ENCODE data around the gene RTTN. TPM values are rescaled to one million over a fixed set of nuclear protein-coding genes. Genes with fewer than 3 reads are reported as not detected.

The RTTN gene
- total and polyA plus RNA-seq, 10 of the 15 experiments (the other 5 are each of a cell fraction or from before 2014, with no cell fraction given): 9.4 to 36.6 (median 15.7) TPM

- TF ChIP-seq ZBTB4 (CRISPR knock-in tag; IDR thresholded peaks at IDR 0.05): no peak
- no peak for TF ChIP-seq TCF7 (IDR thresholded peaks at IDR 0.05; ENCODE audit: borderline replicate concordance)
- TF ChIP-seq NBN (IDR thresholded peaks at IDR 0.05): no peak
- TF ChIP-seq EP300 (IDR thresholded peaks at IDR 0.05; ENCODE audit: borderline replicate concordance in 1 of 2, control insufficient read depth in 1 of 2, low read depth in 2 of 2, low read length in 2 of 2): peak in 1 of 2 experiments; percentile 27; a peak in 1 of 4 replicates
- TF ChIP-seq ZNF274 (IDR thresholded peaks at IDR 0.05; ENCODE audit: insufficient read depth, insufficient read length): no peak
- peak; percentile 44 for TF ChIP-seq ATF7 (IDR thresholded peaks at IDR 0.05; ENCODE audit: low read depth)
- TF ChIP-seq ZSCAN29 (IDR thresholded peaks at IDR 0.05): no peak
- no peak for TF ChIP-seq FOS (IDR thresholded peaks at IDR 0.05; ENCODE audit: borderline replicate concordance, extremely low read depth, insufficient read length)
- TF ChIP-seq PML (IDR thresholded peaks at IDR 0.05; ENCODE audit: low read length): no peak
- peak; percentile 57 for TF ChIP-seq RUNX3 (IDR thresholded peaks at IDR 0.05; ENCODE audit: low read length)
- TF ChIP-seq E2F8 (IDR thresholded peaks at IDR 0.05; ENCODE audit: low read depth, partially characterized antibody): no peak
- no peak for TF ChIP-seq EGR1 (IDR thresholded peaks at IDR 0.05; ENCODE audit: borderline replicate concordance in 1 of 2, low read depth in 2 of 2, low read length in 2 of 2)
- TF ChIP-seq FOXK2 (IDR thresholded peaks at IDR 0.05): no peak
These were observed 176.3 kb downstream of the RTTN start (continued) for GRCh38 chr18:70029163-70029562.
